ENCODE results near the gene DGCR8. TPM values are rescaled to one million over a fixed set of nuclear protein-coding genes. Genes with fewer than 3 reads are reported as not detected.

The DGCR8 gene
- total and polyA plus RNA-seq, 11 donors, result 8.8 to 22.1 (median 13.0) TPM

- DNase-seq (no peak), ATAC-seq (no peak)
- Histone ChIP-seq H3K4me1 (no peaks in the 10 kb centered on the region), H3K9me3 (no peaks in the 10 kb centered on the region), H3K27ac (no peak overlapping the region), H3K36me3 (peaks cover 0 to 47% (median 6%) of the 10 kb centered on the region in 9 donors), H3K27me3 (no peaks in the 10 kb centered on the region), H3K4me3 (no peak overlapping the region)
- WGBS, 4 donors, result 90 to 94% (median 94%) methylated on average over 10 to 21 of the region's 21 CpGs
- intact Hi-C loops (cut with DNase I), result no loop called here
- TF ChIP-seq CTCF (IDR thresholded peaks at IDR 0.05) (no peak), POLR2A (IDR thresholded peaks at IDR 0.05) (no peak)
Observed at GRCh38 chr22:20145832-20146223, 65.8 kb downstream of the DGCR8 start.

DNA sequence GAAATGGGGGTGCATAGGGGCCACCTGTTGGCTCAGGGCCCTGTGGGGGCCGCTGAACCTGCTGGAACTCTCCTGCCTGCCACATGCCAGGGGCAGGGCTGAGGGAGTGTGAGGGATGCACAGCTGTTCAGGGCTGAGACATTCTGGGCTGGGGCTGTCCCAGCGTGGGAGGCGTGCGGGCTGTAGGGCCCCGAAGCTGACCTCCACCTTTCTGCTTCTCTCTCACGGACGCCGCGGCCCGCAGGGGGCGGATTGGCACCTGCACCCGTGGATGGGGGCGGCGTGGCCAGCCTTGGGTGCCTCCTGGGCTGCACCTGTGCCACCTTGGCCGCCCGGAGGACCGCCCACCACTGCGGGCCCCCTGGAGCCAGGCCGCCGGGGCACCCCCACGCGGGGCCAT is 66.7 kb downstream of the DGCR8 start:
- Histone ChIP-seq H3K36me3 (peaks cover 0 to 40% (median 6%) of the 10 kb centered on the region in 9 donors), H3K4me3 (no peak overlapping the region), H3K27ac (no peak overlapping the region), H3K9me3 (no peaks in the 10 kb centered on the region), H3K27me3 (no peaks in the 10 kb centered on the region), H3K4me1 (no peaks in the 10 kb centered on the region)
- WGBS, 4 donors, result 88 to 91% (median 89%) methylated on average over 9 to 22 of the region's 22 CpGs
- intact Hi-C loops (cut with DNase I), result no loop called here
- TF ChIP-seq POLR2A (IDR thresholded peaks at IDR 0.05) (no peak), CTCF (IDR thresholded peaks at IDR 0.05) (no peak)
- ATAC-seq, result no peak
- DNase-seq, result no peak

DNA sequence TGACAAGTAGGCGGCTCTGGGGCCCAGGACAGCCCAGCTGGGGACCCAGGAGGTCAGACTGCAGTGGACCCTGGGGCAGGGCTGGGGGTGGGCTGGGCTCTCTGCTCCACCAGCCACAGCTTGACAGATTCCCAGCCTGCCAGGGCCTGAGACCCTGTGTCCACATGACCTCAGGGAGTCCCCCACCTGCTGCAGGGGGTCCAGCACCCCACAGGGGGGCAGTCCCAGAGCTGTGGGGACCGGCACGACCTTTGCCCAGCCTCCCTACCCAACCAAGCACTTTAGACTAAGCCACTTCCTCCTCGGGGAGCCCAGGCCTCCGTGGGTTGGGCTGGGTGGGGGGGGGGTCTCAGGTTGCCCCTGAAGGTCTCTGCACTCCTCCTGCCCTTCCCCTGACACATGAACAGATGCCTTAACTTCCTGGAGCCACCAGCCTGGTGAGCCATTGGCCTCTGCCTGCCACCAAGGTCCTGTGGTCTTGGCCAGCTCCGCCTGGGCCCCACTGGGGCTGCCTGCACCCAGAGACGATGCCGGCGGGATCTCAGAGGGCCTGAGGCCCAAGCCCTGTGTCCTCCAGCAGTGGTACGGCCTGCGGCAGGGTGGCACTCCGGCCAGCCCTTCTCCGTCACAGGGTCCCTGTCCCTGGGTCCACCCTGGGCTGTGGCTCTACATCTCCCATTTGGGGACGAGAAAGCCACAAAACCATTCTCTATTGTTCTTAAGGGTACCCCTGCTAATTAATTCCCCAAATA is 67.4 kb downstream of the DGCR8 start:
- no peaks in the 10 kb centered on the region for H3K27me3 ChIP-seq
- no peak overlapping the region for H3K27ac ChIP-seq
- 74 to 81% (median 80%) methylated on average over 10 to 14 of the region's 14 CpGs for WGBS, 4 donors
- H3K9me3 ChIP-seq, result no peaks in the 10 kb centered on the region
- intact Hi-C loops (cut with DNase I), result no loop called here
- H3K36me3 ChIP-seq, result peaks cover 0 to 33% (median 6%) of the 10 kb centered on the region in 9 donors
- H3K4me1 ChIP-seq, result no peaks in the 10 kb centered on the region
- TF ChIP-seq CTCF (IDR thresholded peaks at IDR 0.05) (no peak), POLR2A (IDR thresholded peaks at IDR 0.05) (no peak)
- ATAC-seq (no peak), DNase-seq (no peak)
- H3K4me3 ChIP-seq, result no peak overlapping the region

GRCh38 chr22:20148414-20148813 is 68.4 kb downstream of the DGCR8 start:
- intact Hi-C loops (cut with DNase I), result no loop called here
- DNase-seq (no peak), ATAC-seq (peak in 1 of 4 donors; percentile 1)
- Histone ChIP-seq H3K27ac (no peak overlapping the region), H3K27me3 (no peaks in the 10 kb centered on the region), H3K4me3 (no peak overlapping the region), H3K4me1 (no peaks in the 10 kb centered on the region), H3K9me3 (no peaks in the 10 kb centered on the region), H3K36me3 (peaks cover 0 to 23% (median 5%) of the 10 kb centered on the region in 9 donors)
- 85 to 90% (median 87%) methylated on average over 9 to 18 of the region's 18 CpGs for WGBS, 4 donors
- TF ChIP-seq POLR2A (IDR thresholded peaks at IDR 0.05), result no peak
- TF ChIP-seq CTCF (IDR thresholded peaks at IDR 0.05), result no peak
